HG03025 (cell line): ENCODE measurements around the gene NFIA.

Experiments used
- ATAC-seq: cut with Tn5 transposase; IDR thresholded peaks from one replicate; pipeline ENCODE4 v1.9.1; 2021; ENCODE audit warnings: mild to moderate bottlenecking, moderate library complexity; ENCODE audit not compliant: unreplicated experiment, low FRiP score

Gene NFIA

GRCh38 chr1:61082311-61083012, at the start of gene NFIA:
NFIA (plus strand) TSS chr1:61082561.
- no peak for ATAC-seq

- ATAC-seq = no peak
Observed at GRCh38 chr1:61035880-61036279, 46.5 kb upstream of the NFIA start.

GRCh38 chr1:61042466-61043009, 39.8 kb upstream of the NFIA start:
- no peak for ATAC-seq

GRCh38 chr1:61043010-61043820, 39.1 kb upstream of the NFIA start:
- no peak for ATAC-seq

GRCh38 chr1:61046434-61046833, 35.9 kb upstream of the NFIA start:
- no peak for ATAC-seq

- no peak for ATAC-seq
Observed at GRCh38 chr1:61047061-61047460, 35.3 kb upstream of the NFIA start.

GRCh38 chr1:61049850-61050540, 32.4 kb upstream of the NFIA start:
- ATAC-seq = peak; percentile 70

- peak; percentile 13 for ATAC-seq
Observed at GRCh38 chr1:61050541-61051442, 31.6 kb upstream of the NFIA start.

- no peak for ATAC-seq
Observed at GRCh38 chr1:61051443-61051718, 31.0 kb upstream of the NFIA start.

GRCh38 chr1:61051719-61052394, 30.5 kb upstream of the NFIA start:
- ATAC-seq = no peak

GRCh38 chr1:61052395-61053225, 29.8 kb upstream of the NFIA start:
- no peak for ATAC-seq

GRCh38 chr1:61053226-61053711, 29.1 kb upstream of the NFIA start:
- ATAC-seq = no peak

GRCh38 chr1:61053712-61054600, 28.4 kb upstream of the NFIA start:
- no peak for ATAC-seq

GRCh38 chr1:61054601-61054993, 27.8 kb upstream of the NFIA start:
- no peak for ATAC-seq

- ATAC-seq = no peak
Observed at GRCh38 chr1:61055110-61055614, 27.2 kb upstream of the NFIA start.

- ATAC-seq = no peak
Observed at GRCh38 chr1:61056196-61056572, 26.2 kb upstream of the NFIA start.

- no peak for ATAC-seq
Observed at GRCh38 chr1:61056573-61057439, 25.6 kb upstream of the NFIA start.
